IPS-18c (cell line): ENCODE measurements around the gene NXPH3.
"Not testable (repeated sequence)": the region's sequence is repeated elsewhere in the genome, so short reads cannot be mapped to it uniquely, and the experiment has no call there.

ENCODE experiments used
- H3K4me3 ChIP-seq: 2 replicates; pipeline ENCODE4 v1.7.0; 2013; ENCODE audit warnings: low read depth, mild to moderate bottlenecking, low read length, moderate library complexity; ENCODE audit not compliant: insufficient read depth
- H3K9me3 ChIP-seq: one replicate; pipeline ENCODE4 v1.6.1; 2013; ENCODE audit warnings: mild to moderate bottlenecking, low read length, moderate library complexity; ENCODE audit not compliant: control insufficient read depth, insufficient read depth

Gene NXPH3

GRCh38 chr17:49575679-49576087, at the start of gene NXPH3:
Gene NXPH3 (plus strand): TSS chr17:49575871. CDS start chr17:49576220, 349 bp downstream.
- Histone ChIP-seq H3K9me3 (no peaks in the 10 kb centered on the region), H3K4me3 (peak within 1 kb of the TSS; percentile 87)

DNA sequence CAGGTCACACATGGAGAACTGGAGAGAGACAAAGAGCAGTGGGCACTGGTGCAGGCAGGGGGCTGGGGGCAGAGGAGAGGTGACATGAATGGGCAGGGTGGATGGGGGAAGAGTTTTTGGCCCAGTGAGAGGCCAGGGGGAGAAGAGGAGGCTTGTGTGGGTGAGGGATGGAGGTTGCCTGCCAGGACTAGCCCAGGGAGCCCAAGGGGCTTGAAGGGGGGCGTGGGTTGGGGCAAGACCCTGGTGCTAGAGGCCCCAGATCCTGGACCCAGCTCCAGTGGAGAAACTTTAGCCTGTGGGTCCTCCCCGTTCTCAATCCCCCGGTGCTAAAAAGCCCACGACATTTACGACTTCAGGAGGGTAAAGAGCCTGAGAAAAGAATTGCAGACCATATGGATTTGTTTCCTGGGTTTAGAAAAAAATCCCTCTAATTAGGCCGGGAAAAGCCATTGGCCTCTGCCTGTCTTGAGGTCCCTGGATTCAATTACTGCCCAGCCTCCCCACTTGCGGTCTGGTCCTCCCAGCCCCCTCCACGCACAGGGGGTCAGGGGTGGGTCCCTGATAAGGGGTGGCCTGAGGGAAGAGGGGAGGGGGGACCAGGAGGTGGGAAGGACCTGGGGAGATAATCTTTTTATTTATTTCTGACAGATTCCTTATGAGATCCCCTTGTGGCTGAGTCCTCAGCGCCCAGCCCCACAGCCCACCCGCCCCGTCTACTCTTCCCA, 47.6 kb upstream of the NXPH3 start:
- Histone ChIP-seq H3K4me3 (no peak overlapping the region), H3K9me3 (no peaks in the 10 kb centered on the region)

DNA sequence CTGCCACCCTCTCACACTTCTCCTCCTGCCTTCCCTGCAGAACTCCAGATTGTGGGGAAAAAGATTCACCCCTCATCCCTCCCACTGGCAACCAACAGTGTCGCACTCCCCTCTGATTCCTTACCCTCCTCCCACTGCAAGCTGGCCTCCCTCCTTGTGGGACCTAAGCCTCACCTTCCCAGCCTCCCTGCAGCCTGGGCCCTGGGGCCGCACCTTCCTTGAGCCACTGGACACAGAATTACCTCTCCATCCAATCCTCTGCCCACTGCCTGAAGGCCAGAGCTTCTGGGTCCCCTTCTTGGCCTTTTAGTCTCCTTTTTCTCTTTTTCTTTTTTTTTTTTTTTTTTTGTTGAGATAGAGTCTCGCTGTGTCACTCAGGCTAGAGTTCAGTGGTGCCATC, 46.7 kb upstream of the NXPH3 start:
- Histone ChIP-seq H3K4me3 (no peak overlapping the region), H3K9me3 (no peaks in the 10 kb centered on the region)

- H3K9me3 ChIP-seq, result no peaks in the 10 kb centered on the region
Observed at GRCh38 chr17:49530118-49530517, 45.6 kb upstream of the NXPH3 start.

GRCh38 chr17:49543860-49544259, 31.8 kb upstream of the NXPH3 start:
- no peak overlapping the region for H3K4me3 ChIP-seq
- no peaks in the 10 kb centered on the region for H3K9me3 ChIP-seq

More at GRCh38 chr17:49530118-49530517, 45.6 kb upstream of the NXPH3 start:
- no peak overlapping the region for H3K4me3 ChIP-seq

- Histone ChIP-seq H3K9me3 (no peaks in the 10 kb centered on the region), H3K4me3 (no peak overlapping the region)
Observed at GRCh38 chr17:49545007-49545660, 30.5 kb upstream of the NXPH3 start.

DNA sequence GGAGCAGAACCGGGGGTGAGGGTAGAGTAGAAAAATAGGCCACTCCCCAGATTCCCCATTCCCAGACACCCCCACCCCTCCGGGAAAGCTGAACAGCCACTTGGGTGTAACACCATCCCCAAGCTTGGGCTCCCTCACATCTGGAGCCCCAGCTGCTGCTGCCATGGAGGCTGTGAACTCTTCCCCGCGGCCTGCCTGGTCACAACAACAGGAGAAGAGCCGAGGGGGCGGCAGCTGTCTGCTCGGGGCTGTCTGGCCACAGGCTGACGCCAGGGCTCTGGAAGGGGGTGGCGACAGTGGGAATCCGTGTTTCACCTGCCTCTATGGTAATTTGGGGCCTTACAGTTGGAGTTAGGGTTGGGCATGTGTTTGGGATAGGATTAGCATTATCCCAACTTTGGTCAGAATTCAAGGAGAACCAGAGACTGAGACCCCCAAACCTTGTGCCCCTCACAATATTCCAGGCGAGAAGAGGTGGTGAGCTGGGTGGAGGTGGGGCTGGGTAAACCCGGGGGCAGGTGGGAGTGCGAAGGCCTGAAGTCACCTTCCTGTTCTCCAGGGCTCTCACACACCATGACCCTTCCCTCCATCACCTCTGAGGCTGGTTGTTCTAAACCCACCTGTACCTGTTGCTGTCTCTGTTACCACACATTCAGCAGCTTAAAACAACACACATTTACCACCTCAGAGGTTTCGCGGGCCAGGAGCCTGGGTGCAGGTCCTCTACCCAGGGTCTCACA, 29.7 kb upstream of the NXPH3 start:
- H3K4me3 ChIP-seq, result no peak overlapping the region
- no peaks in the 10 kb centered on the region for H3K9me3 ChIP-seq

DNA sequence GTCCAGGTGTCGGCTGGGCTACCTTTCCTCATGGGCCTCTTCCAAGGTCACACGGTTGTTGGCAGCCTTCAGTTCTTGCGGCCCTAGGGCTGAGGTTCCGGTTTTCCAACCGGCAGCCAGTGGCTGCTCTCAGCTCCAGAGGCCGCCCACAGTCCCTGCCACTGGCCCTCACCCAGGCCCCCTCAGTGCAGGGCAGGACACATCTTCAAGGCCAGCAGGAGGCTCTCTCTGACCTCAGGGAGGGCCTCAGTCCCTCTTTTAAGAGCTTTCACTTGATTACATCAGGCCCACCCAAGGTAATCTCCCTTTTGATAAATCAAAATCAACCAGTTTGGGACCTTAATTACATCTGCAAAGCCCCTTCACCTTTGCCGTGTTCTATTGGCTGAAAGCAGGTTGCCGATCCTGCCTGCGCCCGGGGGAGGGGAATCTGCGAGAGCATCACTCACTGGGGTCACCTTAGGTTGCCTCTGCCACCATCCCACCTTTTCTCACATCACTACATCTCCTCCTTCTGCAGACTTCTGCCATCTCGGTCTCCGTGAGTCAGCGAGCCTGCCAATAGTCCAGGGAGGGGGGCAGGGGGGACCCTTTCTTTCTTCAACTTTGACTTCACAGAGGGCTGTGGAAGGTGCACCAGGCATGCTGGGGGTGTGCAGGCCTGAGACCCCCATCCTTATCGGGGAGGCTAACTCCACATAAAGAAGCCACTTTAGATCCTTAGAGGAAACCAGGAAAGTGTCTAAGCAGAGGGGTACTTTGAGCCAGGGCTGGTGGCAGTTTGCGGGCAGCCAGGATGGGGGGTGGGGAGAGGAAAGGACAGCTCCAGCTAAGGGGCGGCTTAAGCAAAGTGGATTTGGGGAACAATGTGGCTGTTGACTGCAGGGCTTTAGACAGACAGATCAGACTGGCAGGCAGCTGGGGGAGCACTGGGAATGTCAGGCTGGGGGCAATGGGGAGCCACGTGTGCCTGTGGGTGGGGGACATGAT, 28.8 kb upstream of the NXPH3 start:
- no peaks in the 10 kb centered on the region for H3K9me3 ChIP-seq
- no peak overlapping the region for H3K4me3 ChIP-seq

DNA sequence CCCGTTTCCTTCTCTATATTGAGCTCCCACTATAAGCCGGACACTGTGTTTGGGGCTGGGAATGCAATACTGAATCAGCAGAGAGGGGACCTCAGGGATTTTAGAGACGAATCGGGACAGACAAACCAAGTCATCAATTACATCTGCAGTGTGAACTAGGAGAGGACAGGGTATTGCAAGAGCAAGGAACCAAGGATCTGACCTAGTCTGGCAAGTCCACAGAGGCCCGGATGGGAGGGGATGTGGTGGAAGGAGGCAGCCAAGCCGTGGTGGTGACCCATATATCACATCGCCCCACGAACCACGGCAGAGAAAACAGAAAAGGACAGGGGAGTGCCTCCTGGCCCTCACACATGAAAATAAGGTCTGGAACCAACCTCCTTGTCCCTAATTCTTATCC, 28.1 kb upstream of the NXPH3 start:
- Histone ChIP-seq H3K9me3 (no peaks in the 10 kb centered on the region), H3K4me3 (no peak overlapping the region)

- Histone ChIP-seq H3K9me3 (no peaks in the 10 kb centered on the region), H3K4me3 (no peak overlapping the region)
Observed at GRCh38 chr17:49548051-49548505, 27.6 kb upstream of the NXPH3 start.

- Histone ChIP-seq H3K9me3 (no peaks in the 10 kb centered on the region), H3K4me3 (no peak overlapping the region)
Observed at GRCh38 chr17:49548506-49549310, 27.0 kb upstream of the NXPH3 start.

DNA sequence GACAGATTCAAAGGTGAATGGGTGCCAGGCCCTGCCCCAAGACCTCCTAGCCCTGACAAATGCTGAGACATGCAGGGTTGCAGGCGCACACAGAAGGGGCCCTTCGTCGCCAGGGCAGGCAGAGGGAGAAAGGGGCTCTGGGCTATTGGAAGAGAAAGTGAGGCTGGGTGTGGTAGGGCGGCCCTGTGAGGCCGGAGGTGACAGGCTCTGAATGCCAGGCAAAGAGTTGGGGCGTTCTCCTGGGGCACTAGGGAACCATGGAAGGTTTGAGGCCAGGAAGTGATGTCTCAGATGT, 26.4 kb upstream of the NXPH3 start:
- Histone ChIP-seq H3K9me3 (no peaks in the 10 kb centered on the region), H3K4me3 (no peak overlapping the region)

GRCh38 chr17:49549691-49550678, 25.7 kb upstream of the NXPH3 start:
- H3K4me3 ChIP-seq, result no peak overlapping the region
- no peaks in the 10 kb centered on the region for H3K9me3 ChIP-seq

DNA sequence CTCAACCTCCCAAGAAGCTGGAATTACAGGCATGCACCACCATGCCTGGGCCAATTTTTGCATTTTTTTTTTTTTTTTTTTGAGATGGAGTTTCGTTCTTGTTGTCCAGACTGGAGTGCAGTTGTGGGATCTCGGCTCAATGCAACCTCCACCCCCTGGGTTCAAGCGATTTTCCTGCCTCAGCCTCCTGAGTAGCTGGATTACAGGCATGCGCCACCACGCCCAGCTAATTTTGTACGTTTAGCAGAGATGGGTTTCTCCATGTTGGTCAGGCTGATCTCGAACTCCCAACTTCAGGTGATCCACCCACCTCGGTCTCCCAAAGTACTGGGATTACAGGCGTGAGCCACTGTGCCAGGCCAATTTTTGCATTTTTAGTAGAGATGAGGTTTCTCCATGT, 24.9 kb upstream of the NXPH3 start:
- not testable (repeated sequence) for H3K9me3 ChIP-seq, H3K4me3 ChIP-seq

GRCh38 chr17:49551221-49552069, 24.2 kb upstream of the NXPH3 start:
- Histone ChIP-seq H3K9me3 (no peaks in the 10 kb centered on the region), H3K4me3 (no peak overlapping the region)
